DOHH2 (cell line): ENCODE data around the gene TMEM167A.

ENCODE experiments used
- H3F3A ChIP-seq: fragments of 200-600 bp; sonication (generic), shearing (Covaris generic); 2 replicates; pipeline ENCODE4 v1.6.0; 2016; ENCODE audit warnings: antibody characterized with exemption, mild to moderate bottlenecking; ENCODE audit not compliant: control insufficient read depth, insufficient read depth
- H3K27ac ChIP-seq: fragments of 200-600 bp; sonication (generic); 2 replicates; pipeline ENCODE4 v1.5.1; 2014; ENCODE audit warnings: low read depth, mild to moderate bottlenecking, low read length, moderate library complexity
- H3K27me3 ChIP-seq: fragments of 200-600 bp; sonication (generic); 2 replicates; pipeline ENCODE4 v1.6.1; 2014; ENCODE audit warnings: mild to moderate bottlenecking, low read length, mixed read lengths; ENCODE audit not compliant: control insufficient read depth
- H3K36me3 ChIP-seq: fragments of 200-600 bp; sonication (generic); 2 replicates; pipeline ENCODE4 v1.6.1; 2014; ENCODE audit warnings: mild to moderate bottlenecking, low read length, moderate library complexity, mixed read lengths; ENCODE audit not compliant: control insufficient read depth
- H3K4me1 ChIP-seq: fragments of 200-600 bp; sonication (generic); 2 replicates; pipeline ENCODE4 v1.6.1; 2014; ENCODE audit warnings: mild to moderate bottlenecking, low read length, mixed read lengths; ENCODE audit not compliant: control insufficient read depth
- H3K4me2 ChIP-seq: fragments of 200-600 bp; sonication (generic); 2 replicates; pipeline ENCODE4 v1.6.0; 2014; ENCODE audit warnings: mild to moderate bottlenecking, low read length, moderate library complexity
- H3K4me3 ChIP-seq: fragments of 200-600 bp; sonication (generic); 2 replicates; pipeline ENCODE4 v1.5.1; 2014; ENCODE audit warnings: mild to moderate bottlenecking, low read length, mixed read lengths
- H3K79me2 ChIP-seq: fragments of 200-600 bp; sonication (generic); 2 replicates; pipeline ENCODE4 v1.6.1; 2014; ENCODE audit warnings: mild to moderate bottlenecking, low read length, mixed read lengths; ENCODE audit not compliant: control insufficient read depth
- H3K9me2 ChIP-seq: fragments of 200-600 bp; sonication (generic); replicated peaks from 2 replicates; pipeline ENCODE4 v1.6.1; 2014; ENCODE audit warnings: mild to moderate bottlenecking, low read length, mixed read lengths; ENCODE audit not compliant: control insufficient read depth
- H3K9me3 ChIP-seq: fragments of 200-600 bp; sonication (generic); 2 replicates; pipeline ENCODE4 v1.6.1; 2014; ENCODE audit warnings: antibody characterized with exemption, low read length, mixed read lengths; ENCODE audit not compliant: control insufficient read depth, insufficient read depth
- H4K20me1 ChIP-seq: fragments of 200-600 bp; sonication (generic); 2 replicates; pipeline ENCODE4 v1.6.0; 2014; ENCODE audit warnings: low read depth, mild to moderate bottlenecking, antibody characterized with exemption, low read length, moderate library complexity; ENCODE audit not compliant: control insufficient read depth, insufficient read depth
- CTCF ChIP-seq: fragments of 200-600 bp; sonication (generic); IDR thresholded peaks from one replicate; pipeline ENCODE4 v1.5.1; 2014; ENCODE audit warnings: antibody characterized with exemption, mild to moderate bottlenecking, low read depth, low read length; ENCODE audit not compliant: poor library complexity, severe bottlenecking
- EZH2phosphoT487 ChIP-seq: fragments of 200-600 bp; sonication (generic); IDR thresholded peaks from 2 replicates; pipeline ENCODE4 v1.6.1; 2017; ENCODE audit warnings: borderline replicate concordance, mild to moderate bottlenecking, antibody characterized with exemption, low read length, moderate library complexity, mixed read lengths

TMEM167A gene

DNA sequence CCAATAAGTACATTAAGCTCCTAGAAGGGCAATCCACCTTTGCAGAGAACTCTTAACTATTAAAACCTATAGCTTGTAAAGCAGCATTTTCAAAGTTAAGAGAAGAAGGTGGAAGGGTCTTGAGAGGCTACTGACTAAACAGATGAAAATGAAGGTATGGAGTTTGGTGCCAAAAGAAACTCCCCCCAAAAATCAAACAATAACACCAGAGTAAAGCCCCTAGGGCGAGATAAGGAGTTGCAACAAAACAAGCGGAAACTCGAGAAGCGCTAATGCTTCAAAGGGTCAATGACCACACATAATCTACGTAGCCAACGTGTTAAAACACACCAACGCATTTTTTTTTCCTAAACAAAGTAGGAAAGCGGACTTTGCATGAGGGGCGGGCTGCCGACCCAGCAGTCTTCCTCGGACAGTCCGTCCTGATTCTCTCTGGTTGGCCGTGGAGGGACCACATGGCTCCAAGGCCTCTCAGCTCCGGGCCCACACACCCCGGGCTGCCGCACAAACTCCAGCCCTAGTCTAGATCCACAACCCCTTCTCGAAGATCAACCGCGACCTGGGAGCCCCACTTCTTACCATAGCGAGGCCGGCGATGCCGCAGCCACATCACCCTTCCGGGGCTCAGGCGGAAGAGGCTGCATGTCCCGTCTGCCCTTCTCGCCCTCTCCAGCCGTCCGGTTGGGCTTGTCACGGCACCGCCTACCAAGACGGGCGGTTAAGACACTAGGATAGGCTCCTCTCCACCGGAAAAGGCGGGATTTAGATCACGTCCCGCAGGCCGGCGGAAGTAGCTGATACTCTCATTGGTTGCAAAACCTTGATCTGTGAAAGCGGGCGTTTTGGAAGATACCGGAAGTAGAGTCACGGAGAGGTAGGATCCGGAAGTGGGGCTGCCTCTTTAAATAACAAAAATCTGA lies at the start of gene TMEM167A, which contains the start of gene XRCC4:
Gene TMEM167A (minus strand): TSS at position 653 of the 920 bp plus-strand sequence. CDS start 71 bp downstream, at position 582.
Gene XRCC4 (plus strand): TSS at position 806 of the 920 bp plus-strand sequence. CDS start 27,373 bp downstream, outside the sequence.
- peak within 1 kb of the TSS; percentile 85 for H3K4me3 ChIP-seq
- no peak for TF ChIP-seq EZH2phosphoT487
- no peak for TF ChIP-seq CTCF
- H3K27me3 ChIP-seq, result no peaks in the 10 kb centered on the region
- H3F3A ChIP-seq, result no peaks in the 10 kb centered on the region
- H3K79me2 ChIP-seq, result peaks cover 93% of the 10 kb centered on the region
- no peaks in the 10 kb centered on the region for H4K20me1 ChIP-seq
- peaks cover 14% of the 10 kb centered on the region for H3K4me1 ChIP-seq
- peak within 1 kb of the TSS; percentile 96 for H3K4me2 ChIP-seq
- H3K9me2 ChIP-seq, result no peaks in the 10 kb centered on the region
- peak within 1 kb of the TSS; percentile 80 for H3K27ac ChIP-seq
- H3K36me3 ChIP-seq, result peaks cover 42% of the 10 kb centered on the region
- no peaks in the 10 kb centered on the region for H3K9me3 ChIP-seq

- TF ChIP-seq EZH2phosphoT487 (no peak), CTCF (no peak)
- H3K79me2 ChIP-seq, result no peaks in the 10 kb centered on the region
- H3K4me1 ChIP-seq, result no peaks in the 10 kb centered on the region
- no peaks in the 10 kb centered on the region for H3K27me3 ChIP-seq
- no peak overlapping the region for H3K27ac ChIP-seq
- no peaks in the 10 kb centered on the region for H3K9me3 ChIP-seq
- no peak overlapping the region for H3K4me2 ChIP-seq
- H3K4me3 ChIP-seq, result no peak overlapping the region
- no peaks in the 10 kb centered on the region for H4K20me1 ChIP-seq
- no peaks in the 10 kb centered on the region for H3K9me2 ChIP-seq
- H3K36me3 ChIP-seq, result no peaks in the 10 kb centered on the region
- no peaks in the 10 kb centered on the region for H3F3A ChIP-seq
Measured at GRCh38 chr5:83126501-83126900, 49.3 kb upstream of the TMEM167A start.

- no peaks in the 10 kb centered on the region for H3K9me2 ChIP-seq
- H3K4me2 ChIP-seq, result no peak overlapping the region
- no peak for TF ChIP-seq CTCF
- TF ChIP-seq EZH2phosphoT487, result no peak
- H4K20me1 ChIP-seq, result no peaks in the 10 kb centered on the region
- H3K9me3 ChIP-seq, result no peaks in the 10 kb centered on the region
- H3K27ac ChIP-seq, result no peak overlapping the region
- no peaks in the 10 kb centered on the region for H3K36me3 ChIP-seq
- H3K27me3 ChIP-seq, result no peaks in the 10 kb centered on the region
- no peak overlapping the region for H3K4me3 ChIP-seq
- H3F3A ChIP-seq, result no peaks in the 10 kb centered on the region
- no peaks in the 10 kb centered on the region for H3K4me1 ChIP-seq
- no peaks in the 10 kb centered on the region for H3K79me2 ChIP-seq
Measured at GRCh38 chr5:83125560-83125959, 48.4 kb upstream of the TMEM167A start.
